SK-N-DZ (cell line): ENCODE measurements around the gene BCL2L11.

Experiments
- DNase-seq: peaks from one replicate; pipeline ENCODE4 v3.0.0-alpha.2; 2015; ENCODE audit warnings: low spot score

The BCL2L11 gene

DNA sequence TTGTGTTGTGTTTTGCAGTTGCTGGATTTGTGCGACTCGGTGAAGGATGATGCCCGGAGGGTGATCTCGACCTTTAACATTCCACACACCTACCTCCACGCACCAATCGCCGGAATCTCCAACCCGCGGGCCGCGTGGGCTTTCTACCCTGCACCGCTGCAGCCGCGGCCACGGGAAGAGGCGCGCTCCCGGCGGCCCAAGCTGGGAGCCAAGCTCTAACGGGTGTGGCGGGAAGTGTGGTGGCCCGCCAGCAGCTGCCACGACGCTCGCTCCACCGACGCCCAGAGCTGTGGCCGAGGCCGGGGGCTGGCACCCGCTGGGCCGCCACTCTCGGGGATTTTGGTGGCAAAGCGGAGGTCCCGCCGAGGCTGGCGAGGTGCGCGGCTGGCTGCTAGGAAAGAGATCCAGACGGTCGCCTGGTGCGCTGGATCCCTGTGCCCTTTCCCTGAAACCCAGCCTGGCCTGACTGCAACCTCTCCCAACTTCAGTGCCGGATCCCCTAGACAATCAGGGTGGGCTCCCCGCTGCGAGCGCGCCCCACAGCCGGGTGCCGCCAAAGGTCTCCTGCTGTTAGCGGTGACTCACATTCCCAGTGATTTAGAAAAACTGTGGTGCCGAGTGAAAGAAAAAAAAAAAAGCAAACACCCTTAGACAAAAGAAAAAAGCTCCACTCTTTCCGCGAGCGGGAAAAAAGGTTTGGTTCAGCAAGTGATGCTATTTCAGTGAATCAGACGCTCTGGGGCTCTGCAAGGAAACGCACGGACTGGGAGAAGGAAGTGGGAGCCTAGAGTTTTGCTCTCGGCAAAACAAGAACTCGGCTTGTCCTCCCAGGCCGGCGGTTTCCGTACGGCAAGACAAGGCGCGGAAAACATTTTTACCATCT is 2.9 kb upstream of the BCL2L11 start:
- DNase-seq: peak; percentile 21

DNA sequence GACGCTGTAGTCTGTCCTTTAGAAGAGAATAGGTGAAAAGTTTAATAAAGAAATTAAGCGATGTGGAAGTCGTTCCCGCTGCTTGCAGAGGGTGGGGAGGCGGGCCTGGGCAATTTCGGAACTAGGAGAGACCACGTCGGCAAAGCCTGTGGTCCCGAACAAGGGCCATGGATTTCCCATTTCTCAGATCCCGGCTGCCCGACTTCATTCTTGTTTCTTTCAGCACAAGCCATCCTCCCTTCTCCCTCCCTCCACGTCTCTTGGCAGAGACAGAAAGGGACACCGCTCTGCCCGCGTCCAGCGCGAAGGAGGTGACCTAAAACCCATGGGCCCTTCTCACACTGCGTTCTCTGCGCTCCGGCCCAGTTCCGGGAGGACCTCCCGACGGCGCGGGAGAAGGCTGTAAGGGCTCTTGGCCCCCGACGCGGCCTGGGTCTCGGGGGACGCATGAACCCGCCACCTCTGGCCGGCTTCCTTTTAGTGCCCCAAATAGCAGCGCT is 2.2 kb upstream of the BCL2L11 start:
- DNase-seq: peak; percentile 11

DNA sequence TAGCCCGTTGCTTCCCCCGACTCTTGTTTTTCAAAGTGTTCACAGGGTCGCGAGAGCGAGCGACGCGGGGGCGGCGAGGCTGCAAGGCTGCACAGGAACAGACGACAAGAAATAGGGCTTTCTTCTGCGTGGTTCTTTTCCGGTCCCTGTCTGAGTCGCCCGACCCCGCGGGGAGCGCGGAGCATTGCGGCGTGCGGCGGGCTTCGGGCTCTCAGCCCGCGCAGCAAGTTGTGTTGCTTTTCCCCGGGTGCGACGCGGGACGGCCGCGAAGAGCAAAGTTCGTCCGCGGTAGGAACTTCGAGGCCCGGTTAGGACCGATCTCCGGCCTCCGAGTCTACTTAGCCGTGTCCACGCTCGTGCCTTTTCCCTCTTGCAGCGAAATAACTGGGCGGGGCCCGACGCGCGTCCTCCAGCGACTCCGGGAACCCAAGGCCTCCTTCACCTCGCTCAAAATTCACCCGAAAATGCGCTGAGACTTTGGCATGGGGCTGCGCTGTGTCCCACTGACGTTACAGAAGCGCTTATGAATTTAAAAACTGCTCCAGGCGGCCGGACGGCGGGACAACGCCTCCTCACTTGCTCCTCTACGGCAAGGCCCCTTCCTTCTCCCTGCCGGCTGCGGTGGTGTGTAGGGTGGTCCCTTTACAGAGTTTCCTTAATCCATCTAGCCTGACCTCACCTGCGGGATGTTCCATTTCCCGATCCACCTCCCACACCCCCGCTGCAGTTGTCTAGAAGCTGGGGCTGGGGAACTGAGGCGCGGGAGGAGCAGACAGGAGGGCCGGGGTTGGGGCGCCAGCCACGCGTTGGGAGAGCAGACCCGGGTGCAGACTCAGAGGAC is 1.5 kb upstream of the BCL2L11 start:
- DNase-seq: peak; percentile 16

DNA sequence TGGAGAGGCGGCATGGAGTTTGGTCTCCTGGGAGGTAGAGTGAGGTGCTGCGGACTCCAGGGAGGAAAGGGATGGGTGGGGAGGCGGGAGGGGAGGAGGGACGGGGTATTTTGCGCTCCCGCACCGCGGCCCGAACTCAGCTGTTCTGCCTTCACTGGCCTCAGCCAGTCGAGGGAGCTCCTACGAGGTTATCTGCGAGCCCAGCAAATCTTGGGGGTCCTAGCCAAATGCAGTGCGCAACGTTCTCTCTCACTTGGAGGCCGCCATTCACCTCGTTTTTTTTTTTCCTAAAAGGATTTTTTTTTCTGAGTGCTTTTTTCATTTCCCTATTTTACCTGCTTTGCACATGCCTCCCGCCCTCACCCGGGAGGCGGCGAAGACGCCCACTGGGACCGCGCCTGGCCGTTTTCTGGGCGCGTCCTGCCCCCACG is 877 bp upstream of the BCL2L11 start:
- no peak for DNase-seq

DNA sequence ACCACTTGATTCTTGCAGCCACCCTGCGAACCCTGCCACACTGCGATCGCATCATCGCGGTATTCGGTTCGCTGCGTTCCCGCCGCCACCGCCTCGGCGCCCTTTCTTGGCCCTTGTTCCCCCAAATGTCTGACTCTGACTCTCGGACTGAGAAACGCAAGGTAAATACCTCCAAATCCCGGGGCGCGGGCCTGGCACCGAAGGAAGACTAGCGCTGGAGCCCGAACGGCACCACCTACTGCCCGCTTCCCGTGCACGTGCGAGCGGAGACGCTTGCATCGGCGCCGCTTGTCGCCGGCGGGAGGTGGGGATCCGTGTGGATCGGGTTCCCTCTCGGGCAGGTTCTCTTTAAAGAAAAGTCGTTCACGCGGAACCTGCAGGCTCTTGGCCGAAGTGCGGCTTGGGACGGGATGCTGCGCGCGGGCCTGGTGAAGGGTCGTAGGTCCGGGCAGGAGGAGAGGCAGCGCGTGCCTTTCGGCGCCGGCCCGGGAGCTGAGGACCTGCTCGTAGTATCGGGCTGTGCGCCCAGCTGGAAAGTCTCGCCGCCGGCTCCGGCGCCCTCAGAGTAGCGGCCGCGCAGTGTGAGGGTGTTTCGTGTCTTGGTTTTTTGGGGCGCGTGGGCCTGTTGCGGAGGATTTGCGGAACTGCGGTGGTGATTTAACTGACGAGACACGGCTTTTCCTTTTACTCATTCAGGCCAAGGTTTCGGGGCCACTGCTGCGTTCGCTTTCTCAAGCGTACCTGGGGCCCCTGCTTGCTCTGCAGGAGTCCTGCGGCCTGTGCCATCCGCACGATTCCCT is 514 bp downstream of the BCL2L11 start:
- DNase-seq: peak; percentile 37

DNA sequence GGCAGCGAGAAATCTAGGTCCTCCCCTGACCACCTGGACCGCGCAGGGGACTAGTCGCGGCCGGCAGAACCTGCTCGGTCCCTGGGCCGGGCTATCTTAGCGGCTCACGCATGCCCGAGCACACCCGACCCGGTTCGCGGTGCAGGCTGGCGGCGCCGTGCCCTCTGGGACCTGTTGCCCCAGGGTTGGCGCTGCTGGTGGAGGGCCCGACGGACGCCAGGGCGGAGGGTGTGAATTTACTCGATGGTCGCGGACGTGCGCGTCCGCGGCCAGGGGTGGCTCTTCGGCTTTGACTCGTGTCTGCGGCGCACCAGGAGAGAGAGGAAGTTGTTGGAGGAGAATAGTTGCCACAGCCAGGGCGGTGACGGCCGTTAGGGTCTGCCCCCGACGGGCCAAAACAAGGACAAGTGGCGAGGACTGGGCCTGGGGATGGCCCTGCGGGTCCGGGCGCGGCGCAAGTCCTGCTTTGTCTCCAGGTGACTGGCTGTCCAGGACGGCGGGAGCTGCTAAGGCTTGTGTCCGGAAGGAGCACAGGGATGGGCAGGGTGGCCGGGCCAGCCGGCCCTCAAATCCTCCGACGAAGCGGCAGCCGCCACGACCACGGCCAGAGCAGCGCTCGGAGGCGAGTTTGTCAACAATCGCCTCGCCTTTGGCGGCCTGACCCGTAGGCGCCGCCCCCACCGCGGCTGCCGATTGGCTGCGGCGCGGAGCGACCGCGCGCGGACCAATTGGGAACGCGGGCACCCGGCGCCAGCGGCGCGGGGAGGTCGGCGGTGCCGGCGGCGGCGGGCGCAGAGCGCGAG is 1.3 kb downstream of the BCL2L11 start:
- peak; percentile 85 for DNase-seq

DNA sequence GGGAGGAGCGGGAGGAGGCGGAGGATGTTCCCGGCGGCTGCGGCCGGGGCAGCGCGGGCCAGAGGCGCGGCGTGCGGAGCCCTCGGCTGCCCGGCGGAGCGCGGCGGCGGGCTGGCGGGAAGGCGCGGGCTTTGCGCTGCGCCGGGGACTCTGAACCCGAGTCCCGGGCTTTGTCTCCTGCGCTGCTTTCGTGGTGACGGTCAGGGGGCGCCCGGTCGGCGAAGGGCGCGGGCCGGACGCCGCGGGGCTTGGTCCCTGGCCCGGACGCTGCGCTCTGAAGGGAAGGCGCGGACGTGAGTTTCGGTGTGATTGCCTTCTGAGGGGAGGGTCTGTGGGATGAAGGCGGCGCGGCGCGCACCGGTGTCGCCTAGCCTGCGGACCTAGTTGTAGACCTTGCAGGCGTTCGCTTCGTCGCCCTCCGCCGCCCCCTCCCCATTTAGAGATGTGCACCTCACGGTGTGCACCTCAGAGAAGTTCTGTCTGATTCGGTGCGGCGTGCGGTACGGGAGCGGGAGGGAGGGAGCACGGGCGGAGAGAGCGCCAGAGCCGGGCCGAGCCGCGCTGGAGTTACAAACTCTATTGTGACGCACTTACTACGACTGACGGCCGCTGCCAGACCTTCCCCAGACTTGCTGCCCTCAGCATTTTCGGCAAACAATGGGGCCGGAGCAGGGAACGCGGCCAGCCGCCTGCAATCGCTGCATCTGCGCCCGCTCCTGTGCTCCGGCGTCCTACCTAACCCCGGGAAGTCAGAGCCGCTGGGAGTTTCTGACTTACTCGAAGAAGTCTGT is 2.1 kb downstream of the BCL2L11 start:
- peak; percentile 62 for DNase-seq

DNA sequence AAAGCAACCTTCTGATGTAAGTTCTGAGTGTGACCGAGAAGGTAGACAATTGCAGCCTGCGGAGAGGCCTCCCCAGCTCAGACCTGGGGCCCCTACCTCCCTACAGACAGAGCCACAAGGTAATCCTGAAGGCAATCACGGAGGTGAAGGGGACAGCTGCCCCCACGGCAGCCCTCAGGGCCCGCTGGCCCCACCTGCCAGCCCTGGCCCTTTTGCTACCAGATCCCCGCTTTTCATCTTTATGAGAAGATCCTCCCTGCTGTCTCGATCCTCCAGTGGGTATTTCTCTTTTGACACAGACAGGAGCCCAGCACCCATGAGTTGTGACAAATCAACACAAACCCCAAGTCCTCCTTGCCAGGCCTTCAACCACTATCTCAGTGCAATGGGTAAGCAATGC is 3.0 kb downstream of the BCL2L11 start:
- no peak for DNase-seq

DNA sequence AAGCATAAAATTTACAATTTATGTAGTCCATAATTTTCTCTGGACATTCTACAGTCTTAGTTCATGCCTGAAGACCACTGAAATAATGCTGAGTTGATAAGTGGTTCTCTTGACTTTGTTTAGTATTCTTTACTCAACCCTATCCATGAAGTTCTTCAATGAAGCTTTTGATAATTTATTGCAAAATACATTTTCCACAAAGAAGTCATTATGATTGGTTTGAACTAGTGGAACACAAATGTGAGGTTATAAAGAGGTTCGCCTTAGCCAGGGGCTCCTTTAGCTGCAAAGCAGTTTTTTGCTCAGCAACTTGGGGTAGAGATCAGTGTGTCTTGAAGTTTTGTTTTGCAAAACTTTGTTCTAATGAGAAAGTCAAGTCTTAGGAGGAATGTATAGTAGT is 5.9 kb downstream of the BCL2L11 start:
- DNase-seq: no peak

DNA sequence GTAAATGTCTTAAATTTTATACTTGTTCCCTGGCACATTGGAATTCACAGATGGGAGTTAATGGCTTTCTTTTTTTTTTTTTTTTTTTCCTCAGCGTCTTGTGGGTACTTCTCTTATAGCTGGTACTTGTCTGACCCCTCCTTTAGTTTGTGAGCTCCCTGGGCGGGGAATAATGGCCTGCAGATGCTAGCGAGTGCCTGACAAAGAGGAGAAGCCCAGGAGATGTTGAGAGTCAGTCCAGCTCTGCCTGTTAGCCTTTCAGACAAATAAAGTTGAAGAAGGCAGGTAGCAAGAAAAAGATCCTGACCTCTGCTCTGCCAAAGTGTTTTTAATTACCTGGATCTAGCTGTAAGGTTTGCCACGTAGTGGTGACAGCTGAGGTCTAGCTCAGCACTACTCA is 6.6 kb downstream of the BCL2L11 start:
- DNase-seq: no peak

DNA sequence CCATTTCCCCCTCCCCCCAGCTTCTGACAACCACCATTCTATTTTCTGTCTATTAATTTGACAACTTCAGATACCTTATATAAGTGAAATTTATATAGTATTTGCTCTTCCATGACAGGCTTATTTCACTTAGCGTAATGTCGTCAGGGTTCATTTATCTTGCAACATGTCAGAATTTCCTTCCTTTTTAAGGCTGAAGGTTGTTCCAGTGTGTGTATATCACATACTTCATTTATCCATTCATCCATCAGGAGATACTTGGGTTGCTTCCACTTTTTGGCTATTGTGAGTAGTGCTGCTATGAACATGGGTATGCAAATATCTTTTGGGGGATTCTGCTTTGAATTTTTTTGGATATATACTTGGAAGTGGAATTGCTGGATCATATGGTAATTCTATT is 7.4 kb downstream of the BCL2L11 start:
- no peak for DNase-seq

DNA sequence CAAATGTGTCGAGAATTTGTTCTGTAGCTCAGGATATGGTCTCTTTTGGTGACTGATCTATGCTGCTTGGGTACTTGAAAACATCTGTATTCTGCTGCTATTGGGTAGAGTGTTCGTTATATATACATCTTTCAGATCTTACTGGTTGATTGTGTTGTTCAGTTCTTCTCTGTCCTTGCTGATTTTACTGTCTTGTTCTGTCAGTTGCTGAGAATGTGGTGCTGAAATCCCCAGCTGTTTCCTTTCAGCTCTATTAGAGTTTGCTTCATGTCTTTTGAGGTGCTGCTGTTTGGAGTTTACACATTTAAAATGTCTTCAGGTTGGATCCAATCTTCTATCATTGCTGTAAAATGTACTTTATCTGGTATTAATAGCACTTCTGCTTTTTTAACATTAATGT is 12.9 kb downstream of the BCL2L11 start:
- DNase-seq: no peak

DNA sequence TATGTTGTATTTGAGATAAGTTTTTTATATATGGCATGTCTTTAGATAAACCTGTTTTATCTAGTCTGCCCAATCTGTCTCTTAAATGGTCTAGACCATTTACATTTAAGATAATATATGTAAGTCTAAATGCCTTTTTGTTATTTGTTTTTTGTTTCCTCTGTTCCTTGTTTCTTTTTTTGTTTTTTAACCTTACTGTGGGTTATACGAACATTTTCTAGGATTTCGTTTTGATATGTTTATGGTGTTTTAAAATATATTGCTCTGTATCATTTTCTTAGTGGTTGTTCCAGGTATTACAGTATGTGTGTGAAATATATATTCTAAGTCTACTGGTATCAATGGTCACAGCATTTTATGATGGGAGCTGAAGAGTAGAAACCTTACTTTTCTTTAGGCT is 13.3 kb downstream of the BCL2L11 start:
- DNase-seq: no peak

DNA sequence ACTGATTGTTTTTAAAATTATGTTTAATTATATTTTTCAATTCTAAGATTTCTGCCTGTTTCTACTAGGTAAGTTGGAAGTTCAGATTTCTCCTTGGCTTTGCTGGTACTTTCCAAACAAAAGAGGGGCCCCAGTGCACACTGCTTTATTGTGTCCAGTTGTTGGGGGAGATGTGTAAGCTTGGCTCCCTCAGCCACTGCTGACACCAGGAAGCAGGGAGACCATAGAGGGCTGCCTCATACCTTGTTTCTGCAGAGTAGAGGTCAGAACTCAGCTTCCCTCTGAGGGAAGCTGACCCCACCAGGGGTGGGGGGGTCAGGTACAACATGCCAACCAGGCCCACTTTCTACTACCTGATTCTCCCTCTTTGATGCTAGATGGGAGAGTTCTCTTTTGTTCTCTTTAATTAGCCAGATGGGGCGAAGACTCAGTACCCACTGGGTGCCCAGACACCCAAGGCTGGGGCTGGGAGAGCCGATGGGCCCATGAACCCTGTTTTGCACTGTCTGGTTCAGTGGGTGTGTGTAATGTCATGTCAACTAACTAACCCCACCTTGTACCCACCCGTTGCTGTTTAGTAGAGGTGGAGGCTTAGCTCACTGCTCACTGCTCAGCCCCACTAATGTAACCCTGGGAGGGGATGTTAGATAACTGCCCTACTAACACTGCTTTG is 14.7 kb downstream of the BCL2L11 start:
- DNase-seq: no peak

DNA sequence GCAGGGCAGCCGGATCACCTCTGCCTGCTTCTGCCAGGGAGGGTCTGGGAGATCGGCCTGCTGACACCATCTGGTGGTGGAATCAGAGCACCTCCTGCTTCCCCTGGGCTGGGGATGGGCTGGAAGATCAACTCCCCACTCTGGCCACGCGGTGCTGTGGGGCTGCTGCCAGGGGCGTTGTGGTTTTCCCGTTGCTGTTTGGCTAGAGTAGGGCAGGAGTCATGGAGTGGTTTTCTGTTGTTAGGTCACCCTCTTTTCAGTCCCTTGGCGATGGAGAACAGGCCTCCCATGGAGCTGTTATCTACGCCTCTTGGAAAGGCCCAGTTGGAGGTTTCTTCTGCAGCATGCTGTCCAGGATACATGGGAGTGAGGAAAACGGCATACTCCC is 15.2 kb downstream of the BCL2L11 start:
- DNase-seq: no peak

DNA sequence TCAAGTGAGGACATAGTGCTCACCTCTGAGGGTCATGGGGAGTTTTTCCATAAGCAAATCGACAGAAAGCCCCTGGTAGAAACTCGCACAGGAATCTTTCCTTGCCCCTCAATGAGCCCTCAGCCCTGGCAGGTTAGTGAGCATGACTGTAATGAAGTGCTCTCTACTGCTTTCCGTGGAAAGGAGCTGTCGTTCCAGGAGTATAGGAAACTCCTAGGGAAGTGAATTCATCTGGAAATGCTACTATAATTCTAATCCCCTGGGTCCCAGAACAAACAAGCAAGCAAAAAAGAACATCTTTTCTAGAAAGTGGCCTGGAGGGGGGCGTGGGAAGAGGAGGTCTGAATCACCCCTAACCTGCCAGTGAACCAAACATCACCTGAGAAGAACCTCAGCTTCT is 18.1 kb downstream of the BCL2L11 start:
- DNase-seq: no peak

DNA sequence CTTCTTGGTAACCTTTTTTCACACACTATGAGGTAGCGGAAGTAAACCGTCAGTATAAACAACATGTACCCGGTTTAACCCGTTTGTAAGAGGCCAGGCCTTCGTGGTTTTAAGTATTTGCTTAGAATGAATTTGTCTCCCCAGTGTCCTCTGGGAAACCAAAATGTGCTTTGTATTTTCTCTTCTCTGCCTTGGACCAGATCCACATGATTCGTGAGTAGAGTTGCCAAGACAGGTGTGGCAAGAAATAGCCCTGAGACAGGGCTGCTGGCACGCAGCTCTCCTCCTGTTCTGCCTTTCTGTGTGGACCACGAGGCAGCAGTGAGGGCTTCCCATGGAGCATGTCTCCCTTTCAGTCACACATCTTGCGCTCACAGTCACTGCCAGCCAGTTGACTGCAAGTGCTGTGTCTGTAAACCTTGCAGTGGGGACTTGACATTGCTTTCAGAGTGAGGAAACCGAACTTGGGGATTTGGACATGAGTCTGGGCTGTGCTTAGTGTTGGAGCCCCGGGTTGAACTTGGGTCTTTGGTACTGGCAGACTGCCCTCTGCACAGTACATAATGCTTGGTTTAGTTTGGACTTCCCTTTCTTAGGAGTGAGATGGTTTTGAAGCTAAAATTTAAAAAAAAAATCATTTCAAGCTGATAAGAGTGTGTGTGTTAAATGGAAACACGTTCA is 19.1 kb downstream of the BCL2L11 start:
- no peak for DNase-seq

DNA sequence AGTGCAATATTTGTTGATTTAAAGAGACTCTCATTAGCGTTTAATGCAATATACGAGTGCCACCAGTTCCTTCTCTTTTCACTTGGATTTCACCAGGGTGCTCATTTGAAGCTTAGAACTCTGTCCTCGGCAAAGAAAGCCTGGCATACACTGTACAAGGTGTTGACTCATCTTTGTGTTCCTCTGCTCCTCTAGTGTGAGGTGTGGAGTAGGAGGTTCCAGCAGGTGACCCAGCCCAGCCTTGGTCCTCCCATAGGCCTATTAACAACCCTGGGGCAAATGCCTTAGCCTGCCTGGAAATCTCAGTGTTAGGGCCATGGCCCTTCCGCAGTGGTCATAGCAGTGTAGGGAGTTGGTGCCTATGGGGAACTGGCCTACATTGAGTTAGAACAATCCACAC is 20.1 kb downstream of the BCL2L11 start:
- DNase-seq: no peak

DNA sequence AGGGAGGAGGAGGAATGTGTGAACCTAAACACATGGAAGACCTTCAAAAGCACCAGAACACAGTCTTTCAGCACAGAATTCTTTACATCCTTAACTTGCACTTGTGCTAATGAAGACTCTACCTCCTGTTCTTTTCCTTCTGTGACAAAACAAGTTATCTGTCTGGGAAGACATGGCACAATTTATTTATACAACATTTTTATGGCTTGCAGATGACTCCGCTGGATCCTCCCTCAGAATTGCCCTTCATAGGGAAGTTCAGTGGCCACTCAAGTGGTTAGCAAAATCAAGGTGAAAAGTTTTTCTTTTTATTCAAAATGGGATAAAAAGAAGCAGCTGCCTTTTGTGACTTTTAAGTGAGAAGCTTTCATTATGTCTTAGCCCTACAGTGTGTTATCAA is 21.4 kb downstream of the BCL2L11 start:
- no peak for DNase-seq
